Large intestine (tissue), 3 donors: ENCODE data around the gene TTC7B. TPM values are rescaled to one million over a fixed set of nuclear protein-coding genes. Genes with fewer than 3 reads are reported as not detected.

ENCODE experiments used
- DNase-seq, 2 donors: peaks; one replicate each; pipeline versions ENCODE4 v3.0.0 to v3.0.0-alpha.2; 2013
- H3K27ac ChIP-seq: one replicate; pipeline ENCODE4 v1.5.1; 2013; ENCODE audit warnings: low read length
- H3K27me3 ChIP-seq: 2 replicates; pipeline ENCODE4 v1.6.1; 2013; ENCODE audit warnings: low read length; ENCODE audit not compliant: control insufficient read depth, insufficient read depth
- H3K36me3 ChIP-seq: 2 replicates; pipeline ENCODE4 v1.6.1; 2013; ENCODE audit warnings: low read length; ENCODE audit not compliant: control insufficient read depth, insufficient read depth
- H3K4me1 ChIP-seq: one replicate; pipeline ENCODE4 v1.6.1; 2013; ENCODE audit warnings: low read length; ENCODE audit not compliant: control insufficient read depth, insufficient read depth
- H3K4me3 ChIP-seq: one replicate; pipeline ENCODE4 v1.5.1; 2013; ENCODE audit warnings: low read length
- H3K9me3 ChIP-seq: one replicate; pipeline ENCODE4 v1.6.1; 2013; ENCODE audit warnings: mild to moderate bottlenecking, low read depth, low read length, moderate library complexity; ENCODE audit not compliant: control insufficient read depth
- WGBS: methylation state at CpG from one replicate; pipeline ENCODE4 v1.1.5; 2013; ENCODE audit warnings: low lambda C conversion rate; ENCODE audit not compliant: insufficient coverage; 5-methylcytosine and 5-hydroxymethylcytosine counted together
- polyA plus RNA-seq: library from polyadenylated mRNA; unstranded; fragments of 120-200 nt; gene quantifications from one replicate; pipeline ENCODE4 v1.2.1, GENCODE V29; 2013

TTC7B gene
- polyA plus RNA-seq, 1 donor: 12.2 TPM

DNA sequence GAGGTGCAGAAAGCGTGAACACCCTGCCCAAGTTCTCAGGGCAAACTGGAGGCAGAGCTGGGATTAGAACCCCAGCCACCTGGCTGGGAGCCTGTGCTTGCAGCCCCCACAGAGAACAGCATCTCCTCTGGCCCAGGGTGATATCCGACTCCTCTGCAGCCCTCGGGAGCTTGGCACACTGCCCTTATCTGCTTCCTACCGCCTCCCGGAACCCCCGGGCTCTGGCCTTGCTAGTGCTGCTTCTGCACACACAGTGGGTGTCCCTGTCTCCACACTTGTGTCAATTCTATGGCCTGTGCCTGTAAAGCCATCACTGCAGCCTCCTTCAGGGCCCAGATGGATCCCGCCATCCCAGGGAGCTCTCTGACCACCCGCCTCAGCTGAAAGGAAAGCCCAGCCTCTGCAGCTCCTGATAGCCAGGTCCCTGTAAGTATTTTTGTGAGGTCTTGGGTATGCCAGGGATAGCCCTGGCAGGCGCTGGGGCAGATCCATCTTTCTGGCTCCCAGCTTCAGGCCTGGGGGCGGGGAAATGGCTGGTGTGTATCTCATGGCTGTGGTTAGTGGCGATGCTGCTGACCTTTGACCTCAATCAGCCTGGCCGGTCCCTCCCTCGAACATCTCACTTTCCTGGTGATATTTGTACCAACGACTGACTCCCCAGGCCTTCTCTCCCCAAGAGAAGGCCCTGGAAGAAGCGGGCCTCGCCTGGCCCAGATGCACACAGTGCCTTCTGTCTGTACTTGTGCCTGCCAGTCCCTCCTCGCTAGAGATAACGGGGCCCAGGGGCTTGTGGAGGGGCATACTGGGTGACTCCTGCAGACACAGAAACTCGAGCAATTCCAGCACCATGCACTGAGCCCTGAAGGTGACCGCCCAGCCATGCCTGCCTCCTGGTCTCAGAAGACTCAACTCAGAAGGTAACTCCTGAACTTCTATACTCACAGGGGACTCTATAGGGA, 235.6 kb downstream of the TTC7B start:
- no peak overlapping the region for H3K4me3 ChIP-seq
- DNase-seq: no peak
- H3K27me3 ChIP-seq: no peaks in the 10 kb centered on the region
- H3K9me3 ChIP-seq: no peaks in the 10 kb centered on the region
- H3K36me3 ChIP-seq: peaks cover 4% of the 10 kb centered on the region
- no CpG with 5 or more reads among the region's 20 CpGs for WGBS
- H3K27ac ChIP-seq: no peak overlapping the region
- no peaks in the 10 kb centered on the region for H3K4me1 ChIP-seq

DNA sequence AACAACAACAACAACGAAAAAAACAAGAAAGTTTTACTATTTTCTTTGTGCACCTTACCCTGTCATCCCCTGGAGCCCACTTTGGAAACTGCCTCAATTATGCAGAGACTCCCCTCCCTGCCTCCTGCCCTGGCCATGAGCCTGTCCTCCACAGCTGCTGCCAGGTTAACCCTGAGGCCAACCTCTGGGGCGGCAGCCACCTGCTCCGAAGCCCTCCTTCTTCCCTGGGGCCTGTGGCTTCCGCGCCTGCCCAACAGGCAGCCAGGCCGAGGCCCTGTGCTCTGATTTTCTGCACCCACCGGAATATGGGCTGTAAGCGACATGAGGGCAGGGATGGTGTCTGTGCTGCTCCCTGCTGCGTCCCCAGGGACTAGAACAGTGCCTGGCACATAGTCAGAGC, 236.4 kb downstream of the TTC7B start:
- no peak overlapping the region for H3K27ac ChIP-seq
- H3K36me3 ChIP-seq: peaks cover 4% of the 10 kb centered on the region
- H3K4me1 ChIP-seq: no peaks in the 10 kb centered on the region
- H3K27me3 ChIP-seq: no peaks in the 10 kb centered on the region
- DNase-seq: no peak
- 100% methylated on average over 1 of the region's 9 CpGs for WGBS
- H3K4me3 ChIP-seq: no peak overlapping the region
- no peaks in the 10 kb centered on the region for H3K9me3 ChIP-seq

DNA sequence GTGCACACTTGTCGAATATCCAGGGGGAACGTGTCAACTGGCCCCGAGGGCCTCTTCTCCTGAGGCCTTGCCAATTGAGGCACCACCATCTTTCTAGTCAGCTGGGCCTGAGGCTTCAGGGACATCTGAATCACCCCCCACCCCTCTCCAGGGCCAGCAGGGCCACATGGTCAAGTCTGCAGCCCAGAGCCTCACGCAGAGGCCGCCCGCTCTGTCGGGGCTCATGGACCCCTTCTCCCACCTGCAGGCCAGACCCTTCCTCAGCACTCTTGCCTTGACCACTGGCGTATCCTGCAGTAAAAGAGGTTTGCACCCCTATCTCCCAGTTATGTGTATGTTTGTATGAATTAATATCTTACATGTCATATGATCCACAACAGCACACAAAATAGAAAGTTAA, 237.1 kb downstream of the TTC7B start:
- H3K4me1 ChIP-seq: no peaks in the 10 kb centered on the region
- no CpG with 5 or more reads among the region's 8 CpGs for WGBS
- DNase-seq: no peak
- H3K27me3 ChIP-seq: no peaks in the 10 kb centered on the region
- H3K27ac ChIP-seq: no peak overlapping the region
- H3K36me3 ChIP-seq: peaks cover 4% of the 10 kb centered on the region
- no peak overlapping the region for H3K4me3 ChIP-seq
- no peaks in the 10 kb centered on the region for H3K9me3 ChIP-seq

DNA sequence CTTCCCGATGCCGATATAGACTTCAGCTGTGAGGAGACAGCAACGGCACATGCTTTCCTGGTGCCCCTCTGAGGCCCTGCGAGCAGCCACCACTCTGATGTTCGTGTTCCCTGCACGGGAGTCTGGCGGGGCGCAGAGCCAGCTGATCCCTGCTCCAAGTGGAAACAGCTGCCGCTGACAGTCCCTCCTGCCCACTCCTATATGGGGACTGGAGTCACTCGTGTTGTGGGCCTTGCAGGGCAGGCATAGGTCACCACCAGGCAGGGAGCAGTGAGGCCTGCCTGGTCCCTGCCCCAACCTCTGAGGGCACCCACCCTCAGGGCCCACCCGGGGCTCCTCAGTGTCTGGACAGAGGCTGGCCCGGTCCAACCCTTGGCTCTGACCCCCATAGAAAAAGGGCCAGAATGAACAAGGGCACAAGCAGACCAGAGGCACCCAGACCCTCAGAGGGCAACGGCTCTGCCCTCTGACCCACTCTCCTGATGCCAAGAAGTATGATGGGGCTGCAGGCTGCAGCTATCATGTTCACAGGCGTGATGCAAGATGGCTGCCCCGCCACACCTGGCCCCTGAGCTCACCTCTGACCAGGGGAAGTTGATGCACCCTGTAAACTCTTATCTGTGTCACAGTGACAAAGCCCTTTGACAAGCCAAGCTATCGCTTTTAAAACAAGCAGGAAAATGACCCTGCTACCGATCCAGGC, 237.8 kb downstream of the TTC7B start:
- WGBS: no CpG with 5 or more reads among the region's 17 CpGs
- H3K4me1 ChIP-seq: no peaks in the 10 kb centered on the region
- no peak overlapping the region for H3K4me3 ChIP-seq
- H3K27me3 ChIP-seq: no peaks in the 10 kb centered on the region
- no peak for DNase-seq
- no peak overlapping the region for H3K27ac ChIP-seq
- H3K9me3 ChIP-seq: no peaks in the 10 kb centered on the region
- H3K36me3 ChIP-seq: peaks cover 4% of the 10 kb centered on the region

DNA sequence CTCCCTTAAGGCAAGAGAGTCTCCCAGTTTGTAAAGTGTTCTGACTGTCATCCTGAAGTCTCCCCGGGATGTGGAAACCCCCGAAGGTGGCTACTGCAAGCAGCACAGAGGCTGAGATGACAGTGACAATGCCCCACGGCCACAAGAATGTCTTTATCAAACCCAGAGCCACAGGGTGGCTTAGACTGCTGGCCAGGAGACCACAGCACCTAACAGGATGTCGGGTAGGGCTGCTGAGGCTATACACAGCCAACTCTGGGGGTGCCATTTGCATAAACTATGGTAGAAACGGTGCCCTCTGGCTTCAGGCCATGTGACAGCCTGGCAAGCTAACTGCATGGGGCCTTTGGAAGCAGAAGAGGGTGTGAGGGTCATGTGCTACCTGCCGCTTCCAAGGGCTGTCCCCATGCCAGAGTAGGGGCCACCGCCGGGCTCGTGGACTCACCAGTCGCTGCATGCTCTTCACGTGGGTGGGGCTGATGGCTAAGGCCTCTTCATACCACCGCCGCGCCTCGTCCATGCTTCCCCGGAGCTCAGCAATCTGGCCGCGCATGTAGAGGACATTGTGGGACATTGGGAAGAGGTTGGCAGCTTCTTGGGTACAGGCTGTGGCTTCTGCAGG, 238.5 kb downstream of the TTC7B start:
- Histone ChIP-seq H3K4me3 (no peak overlapping the region), H3K27me3 (no peaks in the 10 kb centered on the region), H3K36me3 (peaks cover 4% of the 10 kb centered on the region), H3K27ac (no peak overlapping the region), H3K9me3 (no peaks in the 10 kb centered on the region), H3K4me1 (no peaks in the 10 kb centered on the region)
- no CpG with 5 or more reads among the region's 18 CpGs for WGBS
- DNase-seq: no peak

DNA sequence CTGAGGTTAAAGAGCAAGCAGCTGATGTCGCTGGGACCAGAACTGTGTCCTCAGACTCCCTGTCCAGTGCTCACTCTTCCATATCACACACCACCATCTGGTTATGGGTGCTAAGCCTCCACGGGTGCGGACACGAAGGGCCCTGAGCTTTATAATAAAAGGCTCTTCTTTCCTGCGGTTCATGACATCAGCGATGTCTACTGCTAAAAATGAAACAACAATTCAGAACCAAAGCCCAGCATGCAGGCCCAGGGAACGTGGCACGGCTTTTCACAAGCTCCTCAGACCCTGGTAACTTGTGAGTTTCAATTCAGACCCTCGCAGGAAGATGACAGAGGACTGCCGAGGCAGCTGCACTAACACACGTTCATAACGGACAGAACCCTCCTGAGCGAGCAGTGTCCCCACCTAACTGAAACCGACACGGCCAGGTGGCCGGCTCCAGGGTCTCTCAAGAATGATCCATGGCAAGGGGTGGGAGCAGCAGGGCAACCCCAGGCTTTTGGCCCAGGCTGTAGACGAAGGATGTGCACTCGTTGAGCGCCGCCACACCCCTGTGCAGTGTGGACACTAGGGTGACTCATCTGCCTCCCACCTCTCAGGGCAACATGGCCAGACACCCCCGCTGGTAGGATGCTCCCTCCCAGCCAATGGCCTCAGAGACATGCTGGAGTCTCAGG, 239.1 kb downstream of the TTC7B start:
- Histone ChIP-seq H3K9me3 (no peaks in the 10 kb centered on the region), H3K4me1 (no peaks in the 10 kb centered on the region), H3K4me3 (no peak overlapping the region), H3K27me3 (no peaks in the 10 kb centered on the region), H3K36me3 (peaks cover 4% of the 10 kb centered on the region), H3K27ac (no peak overlapping the region)
- no CpG with 5 or more reads among the region's 21 CpGs for WGBS
- no peak for DNase-seq

DNA sequence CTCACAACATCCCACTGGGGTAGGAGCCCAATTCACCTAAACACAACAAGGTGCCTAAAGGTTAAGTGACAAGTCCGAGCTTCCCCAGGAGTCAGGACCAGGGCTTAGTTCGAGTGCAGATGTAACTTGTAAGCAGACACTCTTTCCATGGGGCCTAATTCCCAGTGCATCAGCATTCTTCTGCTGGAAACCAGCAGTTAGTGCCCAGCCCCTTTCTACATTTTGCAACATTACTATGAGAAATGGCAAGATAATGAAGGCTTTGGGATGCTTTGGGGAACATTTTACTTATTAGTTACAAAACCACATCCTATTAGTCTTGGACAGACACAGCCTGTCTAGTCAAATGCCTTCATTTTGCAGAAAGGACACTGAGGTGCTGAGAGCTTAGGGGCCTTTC, 239.6 kb downstream of the TTC7B start:
- Histone ChIP-seq H3K4me1 (no peaks in the 10 kb centered on the region), H3K4me3 (no peak overlapping the region), H3K9me3 (no peaks in the 10 kb centered on the region), H3K36me3 (peaks cover 4% of the 10 kb centered on the region), H3K27me3 (no peaks in the 10 kb centered on the region), H3K27ac (no peak overlapping the region)
- no peak for DNase-seq
- WGBS: no CpG with 5 or more reads among the region's 2 CpGs

DNA sequence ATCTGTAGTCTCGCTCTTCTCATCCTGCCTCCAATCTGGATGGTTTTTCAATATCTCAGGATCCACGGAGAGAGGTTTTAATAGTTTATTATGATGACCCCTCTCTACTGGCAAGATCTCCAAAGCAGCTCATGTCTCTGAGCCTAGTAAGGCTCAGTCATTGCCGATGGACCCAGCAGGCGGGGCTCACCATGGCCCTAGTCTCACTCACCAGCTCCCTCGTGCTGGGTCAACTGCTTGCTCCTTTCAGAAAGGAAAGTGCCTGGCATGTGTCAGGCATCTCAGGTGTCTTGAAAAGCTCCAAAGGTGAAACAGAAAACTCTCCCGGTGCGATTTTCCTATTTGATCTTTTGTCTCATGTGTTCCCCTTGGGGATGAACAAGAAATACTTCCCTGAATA, 240.4 kb downstream of the TTC7B start:
- Histone ChIP-seq H3K4me3 (no peak overlapping the region), H3K27ac (no peak overlapping the region), H3K27me3 (no peaks in the 10 kb centered on the region), H3K9me3 (no peaks in the 10 kb centered on the region), H3K4me1 (no peaks in the 10 kb centered on the region), H3K36me3 (peaks cover 4% of the 10 kb centered on the region)
- DNase-seq: no peak
- 90% methylated on average over 2 of the region's 7 CpGs for WGBS

DNA sequence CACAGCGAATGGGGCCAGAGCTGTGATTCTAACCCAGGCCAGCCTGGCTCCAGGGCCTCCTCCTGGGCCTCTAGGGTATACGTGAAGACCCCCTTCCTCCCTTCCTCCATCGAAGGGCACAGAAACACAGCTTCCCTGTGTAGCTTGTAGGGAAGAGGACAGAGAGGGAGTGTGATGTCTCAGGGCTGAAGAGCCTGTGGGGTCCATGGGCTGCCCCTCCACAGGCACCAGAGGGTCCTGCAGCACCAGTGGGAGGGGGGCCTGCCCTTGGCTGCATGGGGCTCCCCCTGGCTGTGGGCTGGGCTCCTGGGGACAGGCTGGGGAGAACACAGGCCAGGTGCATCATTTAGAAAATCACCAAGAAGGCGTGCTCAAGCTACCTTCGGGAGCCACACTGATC, 240.9 kb downstream of the TTC7B start:
- no peak overlapping the region for H3K27ac ChIP-seq

More for the DNA sequence above, 240.9 kb downstream of the TTC7B start:
- Histone ChIP-seq H3K27me3 (no peaks in the 10 kb centered on the region), H3K36me3 (peaks cover 4% of the 10 kb centered on the region), H3K9me3 (no peaks in the 10 kb centered on the region), H3K4me1 (no peaks in the 10 kb centered on the region), H3K4me3 (no peak overlapping the region)
- no CpG with 5 or more reads among the region's 5 CpGs for WGBS
- no peak for DNase-seq
